HEK293 (cell line): Measurements from ENCODE around the gene TRMT61A.
A peak's percentile ranks its signal among the peaks of the same experiment; 100 is the strongest.

Experiments used
- CTCF ChIA-PET: fragments of 350-600 bp; formaldehyde crosslinking; extraction: SDS; loops from one replicate; lab custom pipeline; 2021; ENCODE audit warnings: antibody characterized with exemption; lab: Yijun Ruan, JAX
- POLR2A ChIA-PET: fragments of 300-600 bp; formaldehyde crosslinking; extraction: SDS; loops from one replicate; lab custom pipeline; 2020; ENCODE audit warnings: antibody characterized with exemption, inconsistent platforms; lab: Yijun Ruan, JAX
- H3K27ac ChIP-seq: fragments of 200-500 bp; sonication (Bioruptor generic); 2 replicates; pipeline ENCODE4 v1.5.1; 2014; ENCODE audit warnings: low read depth, low read length, control low read depth, inconsistent platforms; ENCODE audit errors: extremely low read depth
- H3K36me3 ChIP-seq, 2 experiments: fragments of 200-500 bp in 1 of 2; sonication (Bioruptor generic) in 1 of 2; 1 replicate in 1 of 2; 2 replicates in 1 of 2; pipeline ENCODE4 v1.5.1; 2014 to 2017; ENCODE audit warnings: inconsistent platforms in 2 of 2, low read length in 2 of 2; ENCODE audit not compliant: control insufficient read depth in 2 of 2, insufficient read depth in 1 of 2
- H3K4me1 ChIP-seq: fragments of 200-500 bp; sonication (Bioruptor generic); 2 replicates; pipeline ENCODE4 v1.5.1; 2014; ENCODE audit warnings: mild to moderate bottlenecking, low read length, inconsistent platforms; ENCODE audit not compliant: control insufficient read depth, insufficient read depth
- H3K4me3 ChIP-seq: 2 replicates; pipeline ENCODE4 v1.5.1; 2011; ENCODE audit warnings: low read depth, mild to moderate bottlenecking, control low read depth, low read length, moderate library complexity
- H3K9me3 ChIP-seq: fragments of 200-500 bp; sonication (Bioruptor generic); 2 replicates; pipeline ENCODE4 v1.5.1; 2014; ENCODE audit warnings: low read depth, low read length, inconsistent platforms; ENCODE audit not compliant: control insufficient read depth, insufficient read depth
- GLIS1 ChIP-seq: fragments of 450-650 bp; formaldehyde crosslinking; IDR thresholded peaks from 2 replicates; pipeline ENCODE4 v1.5.1; 2016; ENCODE audit warnings: missing biosample characterization, missing genetic modification characterization
- GLIS2 ChIP-seq: fragments of 450-650 bp; formaldehyde crosslinking; IDR thresholded peaks from 2 replicates; pipeline ENCODE4 v1.5.1; 2016; ENCODE audit warnings: missing biosample characterization, missing genetic modification characterization
- IKZF3 ChIP-seq: fragments of 450-650 bp; IDR thresholded peaks from 2 replicates; pipeline ENCODE4 v1.5.0; 2018; ENCODE audit warnings: missing biosample characterization, mild to moderate bottlenecking, missing genetic modification characterization, moderate library complexity
- KLF7 ChIP-seq: fragments of 450-650 bp; formaldehyde crosslinking; IDR thresholded peaks from 2 replicates; pipeline ENCODE4 v1.5.1; 2016; ENCODE audit warnings: missing biosample characterization, missing genetic modification characterization, borderline replicate concordance
- SP3 ChIP-seq: fragments of 450-650 bp; formaldehyde crosslinking; IDR thresholded peaks from 2 replicates; pipeline ENCODE4 v1.5.1; 2016; ENCODE audit warnings: missing biosample characterization, missing genetic modification characterization
- SP7 ChIP-seq: fragments of 450-650 bp; formaldehyde crosslinking; IDR thresholded peaks from 2 replicates; pipeline ENCODE4 v1.5.1; 2016; ENCODE audit warnings: missing biosample characterization, missing genetic modification characterization
- TCF7L2 ChIP-seq: IDR thresholded peaks from 2 replicates; pipeline ENCODE4 v1.6.1; 2011; ENCODE audit warnings: low read depth, mild to moderate bottlenecking, inconsistent platforms, low read length, moderate library complexity, borderline replicate concordance
- WT1 ChIP-seq: fragments of 450-650 bp; formaldehyde crosslinking; IDR thresholded peaks from 2 replicates; pipeline ENCODE4 v1.5.1; 2016; ENCODE audit warnings: missing biosample characterization, missing genetic modification characterization
- ZFP69B ChIP-seq: fragments of 450-650 bp; formaldehyde crosslinking; IDR thresholded peaks from 2 replicates; pipeline ENCODE4 v1.5.1; 2016; ENCODE audit warnings: missing biosample characterization, missing genetic modification characterization
- ZNF140 ChIP-seq: fragments of 450-650 bp; formaldehyde crosslinking; IDR thresholded peaks from 2 replicates; pipeline ENCODE4 v1.5.1; 2016; ENCODE audit warnings: missing biosample characterization, missing genetic modification characterization
- ZNF2 ChIP-seq: fragments of 450-650 bp; formaldehyde crosslinking; IDR thresholded peaks from 2 replicates; pipeline ENCODE4 v1.5.1; 2016; ENCODE audit warnings: missing biosample characterization, missing genetic modification characterization
- ZNF335 ChIP-seq: fragments of 450-650 bp; formaldehyde crosslinking; conservative IDR thresholded peaks from 2 replicates; pipeline ENCODE4 v1.5.1; 2016; ENCODE audit warnings: missing biosample characterization, missing genetic modification characterization
- ZNF341 ChIP-seq: fragments of 450-650 bp; formaldehyde crosslinking; IDR thresholded peaks from 2 replicates; pipeline ENCODE4; 2016; ENCODE audit warnings: low read depth, missing biosample characterization, missing genetic modification characterization
- ZNF394 ChIP-seq: fragments of 450-650 bp; formaldehyde crosslinking; IDR thresholded peaks from 2 replicates; pipeline ENCODE4 v1.5.1; 2016; ENCODE audit warnings: missing biosample characterization, missing genetic modification characterization, mild to moderate bottlenecking, moderate library complexity, borderline replicate concordance
- ZNF544 ChIP-seq: fragments of 450-650 bp; formaldehyde crosslinking; IDR thresholded peaks from 2 replicates; pipeline ENCODE4 v1.5.0; 2017; ENCODE audit warnings: missing biosample characterization, missing genetic modification characterization
- ZNF660 ChIP-seq: fragments of 450-650 bp; IDR thresholded peaks from 2 replicates; pipeline ENCODE4 v1.5.1; 2018; ENCODE audit warnings: missing biosample characterization, mild to moderate bottlenecking, missing genetic modification characterization
- ZSCAN30 ChIP-seq: fragments of 450-650 bp; IDR thresholded peaks from 2 replicates; pipeline ENCODE4 v1.5.1; 2018; ENCODE audit warnings: missing biosample characterization, mild to moderate bottlenecking, missing genetic modification characterization, moderate library complexity
- TF ChIP-seq, protein P1 (sequence below): fragments of 450-650 bp; formaldehyde crosslinking; IDR thresholded peaks from 2 replicates; pipeline ENCODE4 v1.5.1; 2017; ENCODE audit warnings: missing biosample characterization, missing genetic modification characterization
- TF ChIP-seq, protein P2 (sequence below): fragments of 450-650 bp; formaldehyde crosslinking; IDR thresholded peaks from 2 replicates; pipeline ENCODE4 v1.5.1; 2016; ENCODE audit warnings: missing biosample characterization, missing genetic modification characterization
- TF ChIP-seq, protein P3 (sequence below): fragments of 450-650 bp; formaldehyde crosslinking; IDR thresholded peaks from 2 replicates; pipeline ENCODE4 v1.5.1; 2016; ENCODE audit warnings: missing biosample characterization, missing genetic modification characterization
- TF ChIP-seq, protein P4 (sequence below): fragments of 450-650 bp; IDR thresholded peaks from 2 replicates; pipeline ENCODE4 v1.5.1; 2018; ENCODE audit warnings: missing biosample characterization, missing genetic modification characterization
- TF ChIP-seq, protein P5 (sequence below): fragments of 450-650 bp; formaldehyde crosslinking; IDR thresholded peaks from 2 replicates; pipeline ENCODE4 v1.5.1; 2016; ENCODE audit warnings: missing biosample characterization, missing genetic modification characterization
- TF ChIP-seq, protein P6 (sequence below): fragments of 450-650 bp; formaldehyde crosslinking; IDR thresholded peaks from 2 replicates; pipeline ENCODE4 v1.5.1; 2017; ENCODE audit warnings: missing biosample characterization, missing genetic modification characterization

Gene TRMT61A

DNA sequence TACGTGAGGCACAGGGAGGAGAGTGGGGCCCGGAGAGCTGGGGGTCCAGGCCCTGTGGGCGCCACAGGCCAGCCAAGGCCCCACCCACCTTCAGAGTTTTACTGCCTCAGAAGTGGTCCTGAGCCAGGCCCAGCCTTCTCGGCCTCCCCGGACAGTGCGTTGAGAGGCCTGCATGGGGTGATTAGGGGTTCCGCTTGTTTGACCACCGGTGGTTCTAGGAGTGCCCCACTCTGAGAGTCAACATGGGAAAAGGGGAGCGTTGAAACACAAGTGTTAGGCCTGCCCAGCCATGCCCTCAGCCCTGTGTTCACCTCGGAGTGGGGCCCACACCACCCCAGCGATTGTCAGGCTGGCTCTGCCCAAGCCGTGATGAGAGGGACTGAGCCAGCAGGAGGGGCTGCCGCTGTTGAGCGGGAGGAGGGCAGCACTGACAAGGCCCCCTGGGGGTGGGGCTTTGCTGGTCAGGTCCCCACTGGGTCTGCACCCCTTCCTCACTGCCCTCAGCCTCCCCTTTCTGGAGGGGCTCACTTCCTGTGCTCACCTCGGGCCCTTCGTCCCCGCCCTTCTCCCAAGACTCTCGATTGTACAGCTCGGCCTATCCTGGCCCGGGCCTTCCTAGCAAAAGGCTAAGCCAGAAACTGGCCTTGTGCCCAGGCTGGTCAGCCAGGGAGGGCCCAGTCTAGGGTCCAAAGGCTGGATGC lies 11.1 kb upstream of the TRMT61A start (continued):
- TF ChIP-seq, protein P1, sequence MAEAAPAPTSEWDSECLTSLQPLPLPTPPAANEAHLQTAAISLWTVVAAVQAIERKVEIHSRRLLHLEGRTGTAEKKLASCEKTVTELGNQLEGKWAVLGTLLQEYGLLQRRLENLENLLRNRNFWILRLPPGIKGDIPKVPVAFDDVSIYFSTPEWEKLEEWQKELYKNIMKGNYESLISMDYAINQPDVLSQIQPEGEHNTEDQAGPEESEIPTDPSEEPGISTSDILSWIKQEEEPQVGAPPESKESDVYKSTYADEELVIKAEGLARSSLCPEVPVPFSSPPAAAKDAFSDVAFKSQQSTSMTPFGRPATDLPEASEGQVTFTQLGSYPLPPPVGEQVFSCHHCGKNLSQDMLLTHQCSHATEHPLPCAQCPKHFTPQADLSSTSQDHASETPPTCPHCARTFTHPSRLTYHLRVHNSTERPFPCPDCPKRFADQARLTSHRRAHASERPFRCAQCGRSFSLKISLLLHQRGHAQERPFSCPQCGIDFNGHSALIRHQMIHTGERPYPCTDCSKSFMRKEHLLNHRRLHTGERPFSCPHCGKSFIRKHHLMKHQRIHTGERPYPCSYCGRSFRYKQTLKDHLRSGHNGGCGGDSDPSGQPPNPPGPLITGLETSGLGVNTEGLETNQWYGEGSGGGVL (tag by site-specific recombination) = no peak; the same call in 1 of the 2 replicates
- TF ChIP-seq, protein P2, sequence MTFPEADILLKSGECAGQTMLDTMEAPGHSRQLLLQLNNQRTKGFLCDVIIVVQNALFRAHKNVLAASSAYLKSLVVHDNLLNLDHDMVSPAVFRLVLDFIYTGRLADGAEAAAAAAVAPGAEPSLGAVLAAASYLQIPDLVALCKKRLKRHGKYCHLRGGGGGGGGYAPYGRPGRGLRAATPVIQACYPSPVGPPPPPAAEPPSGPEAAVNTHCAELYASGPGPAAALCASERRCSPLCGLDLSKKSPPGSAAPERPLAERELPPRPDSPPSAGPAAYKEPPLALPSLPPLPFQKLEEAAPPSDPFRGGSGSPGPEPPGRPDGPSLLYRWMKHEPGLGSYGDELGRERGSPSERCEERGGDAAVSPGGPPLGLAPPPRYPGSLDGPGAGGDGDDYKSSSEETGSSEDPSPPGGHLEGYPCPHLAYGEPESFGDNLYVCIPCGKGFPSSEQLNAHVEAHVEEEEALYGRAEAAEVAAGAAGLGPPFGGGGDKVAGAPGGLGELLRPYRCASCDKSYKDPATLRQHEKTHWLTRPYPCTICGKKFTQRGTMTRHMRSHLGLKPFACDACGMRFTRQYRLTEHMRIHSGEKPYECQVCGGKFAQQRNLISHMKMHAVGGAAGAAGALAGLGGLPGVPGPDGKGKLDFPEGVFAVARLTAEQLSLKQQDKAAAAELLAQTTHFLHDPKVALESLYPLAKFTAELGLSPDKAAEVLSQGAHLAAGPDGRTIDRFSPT (tag by site-specific recombination) = peak; percentile 42; the same call in 1 of the 2 replicates
- TF ChIP-seq ZFP69B (tag by site-specific recombination) = peak; percentile 99
- TF ChIP-seq ZNF544 (tag by site-specific recombination) = no peak
- peak; percentile 70 for TF ChIP-seq ZNF335 (tag by site-specific recombination)
- TF ChIP-seq KLF7 (tag by site-specific recombination) = peak; percentile 16; the same call in 1 of the 2 replicates
- no peak for TF ChIP-seq ZNF140
- no peak for TF ChIP-seq WT1 (tag by site-specific recombination)
- TF ChIP-seq ZNF341 (tag by site-specific recombination) = peak; percentile 49
- TF ChIP-seq GLIS1 = peak; percentile 95
- TF ChIP-seq, protein P3, sequence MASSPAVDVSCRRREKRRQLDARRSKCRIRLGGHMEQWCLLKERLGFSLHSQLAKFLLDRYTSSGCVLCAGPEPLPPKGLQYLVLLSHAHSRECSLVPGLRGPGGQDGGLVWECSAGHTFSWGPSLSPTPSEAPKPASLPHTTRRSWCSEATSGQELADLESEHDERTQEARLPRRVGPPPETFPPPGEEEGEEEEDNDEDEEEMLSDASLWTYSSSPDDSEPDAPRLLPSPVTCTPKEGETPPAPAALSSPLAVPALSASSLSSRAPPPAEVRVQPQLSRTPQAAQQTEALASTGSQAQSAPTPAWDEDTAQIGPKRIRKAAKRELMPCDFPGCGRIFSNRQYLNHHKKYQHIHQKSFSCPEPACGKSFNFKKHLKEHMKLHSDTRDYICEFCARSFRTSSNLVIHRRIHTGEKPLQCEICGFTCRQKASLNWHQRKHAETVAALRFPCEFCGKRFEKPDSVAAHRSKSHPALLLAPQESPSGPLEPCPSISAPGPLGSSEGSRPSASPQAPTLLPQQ (tag by site-specific recombination) = peak; percentile 99

DNA sequence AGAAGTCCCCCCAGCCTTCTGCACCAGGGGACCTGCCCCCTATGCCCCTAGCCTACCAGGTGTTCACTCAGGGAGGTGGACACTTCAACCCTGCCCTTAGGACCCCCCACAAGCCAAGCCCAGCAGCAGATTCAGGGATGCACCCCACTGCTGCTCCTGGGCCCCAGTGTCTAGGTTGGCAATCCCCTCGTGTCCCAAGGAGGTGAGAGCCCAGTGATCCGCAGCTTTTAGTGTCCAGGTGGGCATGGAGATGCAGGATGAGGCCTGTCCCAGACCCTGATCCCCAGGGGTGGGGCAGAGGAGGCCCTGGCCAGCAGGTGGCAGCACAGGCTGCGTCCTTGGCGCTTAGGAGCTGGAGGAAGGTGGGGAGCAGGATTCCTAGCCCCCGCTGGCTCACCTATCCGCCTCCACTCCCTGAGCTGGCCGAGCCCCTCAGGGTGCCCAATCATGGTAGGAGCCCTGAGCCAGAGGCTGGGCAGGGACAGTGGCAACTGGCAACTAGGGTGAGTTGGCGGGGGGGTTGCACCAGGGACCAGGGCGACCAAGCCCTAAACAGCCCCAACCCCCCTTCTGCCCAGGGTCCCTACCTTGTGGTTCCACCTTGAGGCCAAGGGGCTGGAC lies 10.5 kb upstream of the TRMT61A start:
- Histone ChIP-seq H3K27ac (peak overlapping the region; percentile 99), H3K4me3 (no peak overlapping the region), H3K4me1 (peaks cover 15% of the 10 kb centered on the region), H3K36me3 (peaks cover 0 to 33% of the 10 kb centered on the region in 2 experiments; a peak in 1 of 3 replicates), H3K9me3 (no peaks in the 10 kb centered on the region)
- CTCF ChIA-PET = interaction anchor here (0.7 to 3.9 kb wide), 22 partner anchors 8 to 386 kb away, joined by 3 to 48 read pairs (median 4); partner anchors contain the start of gene TRMT61A
- POLR2A ChIA-PET = interaction anchor here (0.7 to 2.7 kb wide), 12 partner anchors 10 to 186 kb away, joined by 3 to 24 read pairs (median 4); partner anchors contain the start of genes EIF5 and TRMT61A
- TF ChIP-seq SP3 (tag by site-specific recombination) (peak; percentile 6; the same call in 1 of the 2 replicates), ZNF2 (tag by site-specific recombination) (peak; percentile 73), IKZF3 (tag by site-specific recombination) (peak; percentile 87), ZSCAN30 (tag by site-specific recombination) (peak; percentile 64; the same call in 1 of the 2 replicates), ZNF341 (tag by site-specific recombination) (peak; percentile 93), GLIS2 (peak; percentile 82), ZNF394 (tag by site-specific recombination) (peak; percentile 18; the same call in 1 of the 2 replicates), SP7 (no peak), ZNF660 (tag by site-specific recombination) (peak; percentile 49; the same call in 1 of the 2 replicates), TCF7L2 (no peak)
- TF ChIP-seq, protein P4, sequence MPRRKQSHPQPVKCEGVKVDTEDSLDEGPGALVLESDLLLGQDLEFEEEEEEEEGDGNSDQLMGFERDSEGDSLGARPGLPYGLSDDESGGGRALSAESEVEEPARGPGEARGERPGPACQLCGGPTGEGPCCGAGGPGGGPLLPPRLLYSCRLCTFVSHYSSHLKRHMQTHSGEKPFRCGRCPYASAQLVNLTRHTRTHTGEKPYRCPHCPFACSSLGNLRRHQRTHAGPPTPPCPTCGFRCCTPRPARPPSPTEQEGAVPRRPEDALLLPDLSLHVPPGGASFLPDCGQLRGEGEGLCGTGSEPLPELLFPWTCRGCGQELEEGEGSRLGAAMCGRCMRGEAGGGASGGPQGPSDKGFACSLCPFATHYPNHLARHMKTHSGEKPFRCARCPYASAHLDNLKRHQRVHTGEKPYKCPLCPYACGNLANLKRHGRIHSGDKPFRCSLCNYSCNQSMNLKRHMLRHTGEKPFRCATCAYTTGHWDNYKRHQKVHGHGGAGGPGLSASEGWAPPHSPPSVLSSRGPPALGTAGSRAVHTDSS (tag by site-specific recombination) = 0 out of 2 replicates have a peak, but pooled peaks have one; percentile 27
- TF ChIP-seq, protein P5, sequence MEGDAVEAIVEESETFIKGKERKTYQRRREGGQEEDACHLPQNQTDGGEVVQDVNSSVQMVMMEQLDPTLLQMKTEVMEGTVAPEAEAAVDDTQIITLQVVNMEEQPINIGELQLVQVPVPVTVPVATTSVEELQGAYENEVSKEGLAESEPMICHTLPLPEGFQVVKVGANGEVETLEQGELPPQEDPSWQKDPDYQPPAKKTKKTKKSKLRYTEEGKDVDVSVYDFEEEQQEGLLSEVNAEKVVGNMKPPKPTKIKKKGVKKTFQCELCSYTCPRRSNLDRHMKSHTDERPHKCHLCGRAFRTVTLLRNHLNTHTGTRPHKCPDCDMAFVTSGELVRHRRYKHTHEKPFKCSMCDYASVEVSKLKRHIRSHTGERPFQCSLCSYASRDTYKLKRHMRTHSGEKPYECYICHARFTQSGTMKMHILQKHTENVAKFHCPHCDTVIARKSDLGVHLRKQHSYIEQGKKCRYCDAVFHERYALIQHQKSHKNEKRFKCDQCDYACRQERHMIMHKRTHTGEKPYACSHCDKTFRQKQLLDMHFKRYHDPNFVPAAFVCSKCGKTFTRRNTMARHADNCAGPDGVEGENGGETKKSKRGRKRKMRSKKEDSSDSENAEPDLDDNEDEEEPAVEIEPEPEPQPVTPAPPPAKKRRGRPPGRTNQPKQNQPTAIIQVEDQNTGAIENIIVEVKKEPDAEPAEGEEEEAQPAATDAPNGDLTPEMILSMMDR (tag by site-specific recombination) = peak; percentile 98
- TF ChIP-seq, protein P6, sequence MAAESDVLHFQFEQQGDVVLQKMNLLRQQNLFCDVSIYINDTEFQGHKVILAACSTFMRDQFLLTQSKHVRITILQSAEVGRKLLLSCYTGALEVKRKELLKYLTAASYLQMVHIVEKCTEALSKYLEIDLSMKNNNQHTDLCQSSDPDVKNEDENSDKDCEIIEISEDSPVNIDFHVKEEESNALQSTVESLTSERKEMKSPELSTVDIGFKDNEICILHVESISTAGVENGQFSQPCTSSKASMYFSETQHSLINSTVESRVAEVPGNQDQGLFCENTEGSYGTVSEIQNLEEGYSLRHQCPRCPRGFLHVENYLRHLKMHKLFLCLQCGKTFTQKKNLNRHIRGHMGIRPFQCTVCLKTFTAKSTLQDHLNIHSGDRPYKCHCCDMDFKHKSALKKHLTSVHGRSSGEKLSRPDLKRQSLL = peak; percentile 29; the same call in 1 of the 2 replicates
